Measurements from ENCODE around the gene RSPO4. TPM values are rescaled to one million over a fixed set of nuclear protein-coding genes. Genes with fewer than 3 reads are reported as not detected.

The RSPO4 gene
- total RNA-seq, 1 experiment from 2014 or later: not detected

- H3K4me1 ChIP-seq (replicated peaks; ENCODE audit: insufficient read depth): no peaks in the 10 kb centered on the region
- DNase-seq: no peak
- no peak overlapping the region for H2AFZ ChIP-seq
- ChIA-PET CTCF (no interaction called here), POLR2A (ENCODE audit: unreplicated experiment) (no interaction called here)
- TF ChIP-seq EZH2 (IDR thresholded peaks at IDR 0.05; ENCODE audit: low read depth) (no peak), CTCF (conservative IDR thresholded peaks at IDR 0.05) (no peak)
- no peak overlapping the region for H3K4me2 ChIP-seq
- no peaks in the 10 kb centered on the region for H4K20me1 ChIP-seq (ENCODE audit: insufficient read depth)
- H3K79me2 ChIP-seq (ENCODE audit: low read depth): no peaks in the 10 kb centered on the region
- intact Hi-C loops (cut with micrococcal nuclease; ENCODE audit: unreplicated experiment): no loop called here
- no peaks in the 10 kb centered on the region for H3K36me3 ChIP-seq (ENCODE audit: low read depth)
- no peaks in the 10 kb centered on the region for H3K9me2 ChIP-seq (ENCODE audit: insufficient read depth)
- H3F3A ChIP-seq (ENCODE audit: insufficient read depth, low read depth): no peaks in the 10 kb centered on the region
- no peaks in the 10 kb centered on the region for H3K9me3 ChIP-seq (ENCODE audit: insufficient read depth, low read depth)
- peaks cover 64% of the 10 kb centered on the region for H3K27me3 ChIP-seq (ENCODE audit: insufficient read depth, low read depth)
- no peak overlapping the region for H3K4me3 ChIP-seq
- BruUV-seq (replicated peaks): no TSS peak
- no peak overlapping the region for H3K27ac ChIP-seq
Measured at GRCh38 chr20:961768-962167, 40.3 kb downstream of the RSPO4 start.

GRCh38 chr20:959996-960615, 42.0 kb downstream of the RSPO4 start:
- H3K79me2 ChIP-seq (ENCODE audit: low read depth): no peaks in the 10 kb centered on the region
- no peaks in the 10 kb centered on the region for H3F3A ChIP-seq (ENCODE audit: insufficient read depth, low read depth)
- no peaks in the 10 kb centered on the region for H3K9me3 ChIP-seq (ENCODE audit: insufficient read depth, low read depth)
- no peak for DNase-seq
- peaks cover 48% of the 10 kb centered on the region for H3K27me3 ChIP-seq (ENCODE audit: insufficient read depth, low read depth)
- H2AFZ ChIP-seq: no peak overlapping the region
- no peak overlapping the region for H3K27ac ChIP-seq
- no TSS peak for BruUV-seq (replicated peaks)
- H3K4me2 ChIP-seq: no peak overlapping the region
- H3K4me1 ChIP-seq (replicated peaks; ENCODE audit: insufficient read depth): no peaks in the 10 kb centered on the region
- no peak overlapping the region for H3K4me3 ChIP-seq
- no peaks in the 10 kb centered on the region for H4K20me1 ChIP-seq (ENCODE audit: insufficient read depth)
- ChIA-PET POLR2A (ENCODE audit: unreplicated experiment) (no interaction called here), CTCF (no interaction called here)
- intact Hi-C loops (cut with micrococcal nuclease; ENCODE audit: unreplicated experiment): loop anchor here (5.0 kb wide), 1 partner anchor 252 kb away; no protein-coding TSS in a partner anchor
- no peaks in the 10 kb centered on the region for H3K36me3 ChIP-seq (ENCODE audit: low read depth)
- no peak for TF ChIP-seq EZH2 (IDR thresholded peaks at IDR 0.05; ENCODE audit: low read depth)
- TF ChIP-seq CTCF (conservative IDR thresholded peaks at IDR 0.05): no peak
- no peaks in the 10 kb centered on the region for H3K9me2 ChIP-seq (ENCODE audit: insufficient read depth)

- ChIA-PET CTCF (interaction anchor here (0.5 kb wide), 1 partner anchor 129 kb away, joined by 5 read pairs; no protein-coding TSS in a partner anchor), POLR2A (ENCODE audit: unreplicated experiment) (no interaction called here)
- Histone ChIP-seq H3K9me3 (ENCODE audit: insufficient read depth, low read depth) (no peaks in the 10 kb centered on the region), H3K4me2 (no peak overlapping the region), H3K36me3 (ENCODE audit: low read depth) (no peaks in the 10 kb centered on the region), H3K27ac (no peak overlapping the region), H2AFZ (no peak overlapping the region), H3F3A (ENCODE audit: insufficient read depth, low read depth) (no peaks in the 10 kb centered on the region), H3K27me3 (ENCODE audit: insufficient read depth, low read depth) (peaks cover 46% of the 10 kb centered on the region), H4K20me1 (ENCODE audit: insufficient read depth) (no peaks in the 10 kb centered on the region), H3K9me2 (ENCODE audit: insufficient read depth) (no peaks in the 10 kb centered on the region), H3K79me2 (ENCODE audit: low read depth) (no peaks in the 10 kb centered on the region), H3K4me3 (no peak overlapping the region), H3K4me1 (replicated peaks; ENCODE audit: insufficient read depth) (no peaks in the 10 kb centered on the region)
- DNase-seq: no peak
- BruUV-seq (replicated peaks): no TSS peak
- intact Hi-C loops (cut with micrococcal nuclease; ENCODE audit: unreplicated experiment): loop anchor here (5.0 kb wide), 1 partner anchor 253 kb away; no protein-coding TSS in a partner anchor
- TF ChIP-seq CTCF (conservative IDR thresholded peaks at IDR 0.05): no peak
Measured at GRCh38 chr20:958936-959815, 42.9 kb downstream of the RSPO4 start.

Measured in PC-9 (cell line).